Erythroblast (primary cell): ENCODE data around the gene NAE1.

Experiments used
- GATA1 ChIP-seq: IDR thresholded peaks from 2 replicates; pipeline ENCODE4 v1.6.1; 2011; ENCODE audit warnings: low read depth, mild to moderate bottlenecking, control low read depth, low read length, moderate library complexity
- POLR2A ChIP-seq: IDR thresholded peaks from 2 replicates; pipeline ENCODE4 v1.6.1; 2011; ENCODE audit warnings: mild to moderate bottlenecking, low read length

- TF ChIP-seq POLR2A (no peak), GATA1 (no peak)
Observed at GRCh38 chr16:66845080-66845410, 14.3 kb upstream of the NAE1 start.
